GM19372 (cell line): ENCODE results near the gene QSOX1.

ENCODE experiments used
- ATAC-seq: cut with Tn5 transposase; IDR thresholded peaks from one replicate; pipeline ENCODE4 v1.9.1; 2021; ENCODE audit warnings: mild to moderate bottlenecking, low read depth, moderate library complexity; ENCODE audit not compliant: unreplicated experiment

QSOX1 gene

DNA sequence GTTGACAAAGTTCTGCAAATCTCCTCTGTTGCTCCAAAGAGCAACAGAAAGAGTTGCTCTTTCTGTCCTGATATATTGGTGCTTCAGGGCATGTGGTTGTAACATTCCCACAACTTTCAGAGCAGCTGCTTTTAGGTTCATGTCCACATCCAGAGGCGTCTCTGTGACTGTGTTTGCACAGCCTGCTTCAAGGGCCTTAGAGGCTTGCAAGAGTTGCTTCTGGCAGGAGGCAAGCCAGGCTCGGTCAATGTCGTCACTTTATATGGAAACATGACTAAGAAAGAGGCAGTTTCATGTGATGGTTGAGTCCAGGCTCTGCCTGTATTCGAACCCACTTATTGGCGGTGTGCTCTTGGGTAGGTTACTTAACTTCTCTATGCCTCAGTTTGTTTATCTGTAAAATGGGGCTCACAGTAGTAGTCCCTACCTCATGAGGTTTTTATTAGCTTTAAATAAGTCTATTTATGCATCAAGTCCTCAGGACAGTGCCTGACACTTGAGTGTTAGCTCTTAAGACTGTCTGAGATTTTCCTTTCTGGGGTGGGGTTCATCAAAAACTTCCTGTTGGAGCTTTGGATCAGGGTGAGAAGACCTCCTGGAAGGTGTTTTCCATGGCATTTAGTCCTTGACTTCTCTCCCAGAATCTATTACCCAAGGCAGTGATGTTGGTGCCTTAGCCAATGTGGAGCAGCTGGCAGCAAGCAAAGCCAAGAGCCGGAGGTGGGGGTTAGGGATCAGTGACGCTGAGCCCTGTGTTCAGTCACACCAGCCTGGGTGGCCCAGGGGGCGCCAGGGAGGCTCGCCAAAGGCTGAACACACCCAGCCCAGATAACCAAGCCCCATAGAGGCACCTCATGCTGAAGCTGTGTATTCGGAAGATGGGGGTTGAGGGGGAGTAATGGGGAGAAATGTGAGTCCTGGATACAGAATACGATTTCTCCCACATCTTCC, 94.3 kb downstream of the QSOX1 start:
- ATAC-seq: no peak

DNA sequence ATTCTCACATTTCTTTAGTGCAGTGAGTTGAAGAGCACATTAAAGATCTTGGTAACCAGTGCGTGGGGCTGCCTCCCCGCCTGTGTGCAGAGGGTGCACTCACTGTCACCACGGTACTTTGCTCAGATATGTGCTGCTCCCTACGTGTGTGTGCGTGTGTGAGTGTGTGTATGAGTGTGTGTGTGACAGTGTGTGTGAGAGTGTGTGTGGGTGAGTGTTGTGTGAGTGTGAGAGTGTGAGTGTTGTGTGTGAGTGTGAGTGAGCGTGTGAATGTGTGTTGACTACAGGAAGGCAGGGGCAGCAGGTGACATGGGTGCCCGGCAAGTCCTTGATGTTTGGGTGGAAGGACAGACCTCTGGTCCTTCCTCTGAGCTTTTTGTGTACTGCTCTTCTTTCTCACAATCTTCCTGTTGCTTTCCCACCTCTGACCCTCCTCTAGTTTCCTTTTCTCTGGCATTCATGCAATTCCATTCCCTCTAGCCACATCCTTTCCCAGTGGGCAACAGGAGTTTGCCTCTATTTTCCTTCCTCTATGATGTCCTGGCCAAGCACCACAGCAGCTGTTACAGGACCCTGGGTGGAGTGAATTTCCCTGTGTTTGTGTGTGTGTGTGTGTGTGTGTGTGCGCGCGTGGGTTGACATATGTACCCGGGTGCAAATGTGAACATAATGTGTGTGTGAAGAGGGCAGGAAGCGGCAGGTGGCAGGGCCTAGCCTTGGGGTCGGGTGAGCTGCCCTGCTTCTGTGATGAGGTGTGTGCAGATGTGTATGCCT, 95.2 kb downstream of the QSOX1 start:
- no peak for ATAC-seq

- no peak for ATAC-seq
These were observed 95.8 kb downstream of the QSOX1 start for GRCh38 chr1:180250499-180250770.

DNA sequence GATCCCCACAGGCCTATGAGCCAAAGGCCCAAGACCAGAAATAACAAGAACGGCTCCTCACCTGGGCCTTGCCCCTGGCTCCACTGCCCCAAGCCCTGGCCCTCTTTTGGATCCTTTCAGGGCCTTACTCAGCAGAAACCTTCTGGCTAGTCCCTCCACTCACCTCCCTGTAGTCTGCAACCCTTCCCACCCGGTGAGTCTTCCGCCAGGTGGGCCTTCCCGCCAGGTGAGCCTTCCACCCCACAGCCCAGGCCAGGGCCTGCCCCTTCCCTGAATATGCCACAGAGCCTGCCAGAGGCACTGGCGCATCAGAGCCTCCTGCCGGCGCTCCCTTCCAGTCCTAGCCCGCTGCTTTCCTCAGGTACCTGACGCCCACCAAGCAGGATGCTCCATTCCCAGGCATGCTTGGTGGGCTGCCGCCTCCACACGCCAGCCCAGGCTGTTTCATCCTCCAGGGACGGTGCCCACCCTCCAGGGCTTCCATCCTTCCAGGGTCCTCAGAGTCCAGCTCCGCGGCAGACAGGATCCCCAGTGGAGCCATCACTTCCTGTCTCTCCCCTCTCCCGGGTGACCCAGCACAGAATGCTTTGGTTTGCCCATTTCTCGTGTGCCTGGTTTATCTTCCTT, 96.3 kb downstream of the QSOX1 start:
- no peak for ATAC-seq

- no peak for ATAC-seq
These were observed 97.0 kb downstream of the QSOX1 start for GRCh38 chr1:180251526-180252305.

GRCh38 chr1:180252638-180253536, 98.2 kb downstream of the QSOX1 start:
- ATAC-seq: peak; percentile 67
